ENCODE results near the gene EXTL2.

- TF ChIP-seq CTCF (IDR thresholded peaks at IDR 0.05): peak in 5 of 6 experiments; percentile 45 to 72 (median 57)
- TF ChIP-seq POLR2A (IDR thresholded peaks at IDR 0.05): no peak
Measured at GRCh38 chr1:100866041-100866900, 28.4 kb downstream of the EXTL2 start.
